A549 (cell line): Measurements from ENCODE around the gene MGMT.

Source experiments
- CBX2 ChIP-seq: fragments of 200-600 bp; sonication (generic); IDR thresholded peaks from 2 replicates; pipeline ENCODE4 v1.6.1; 2016; ENCODE audit warnings: low read depth, mild to moderate bottlenecking, borderline replicate concordance
- CEBPB ChIP-seq, 2 experiments: fragments of >200 bp in 1 of 2; sonication (Bioruptor Twin) in 1 of 2; formaldehyde crosslinking in 1 of 2; IDR thresholded peaks; 2 replicates each; pipeline ENCODE4 v1.6.1; 2012 to 2016
- CHD2 ChIP-seq: fragments of 150-350 bp; IDR thresholded peaks from 2 replicates; pipeline ENCODE4 v1.6.1; 2014; ENCODE audit warnings: low read length; ENCODE audit not compliant: partially characterized antibody
- CTCF ChIP-seq: fragments of >200 bp; sonication (Bioruptor Twin); formaldehyde crosslinking; IDR thresholded peaks from 3 replicates; pipeline ENCODE4 v1.5.1; 2016
- JUN ChIP-seq, 2 experiments: fragments of >200 bp; sonication (Bioruptor Twin); formaldehyde crosslinking; IDR thresholded peaks; 2 replicates in 1 of 2; 3 replicates in 1 of 2; pipeline ENCODE4 v1.6.1; 2016 to 2017
- MAX ChIP-seq: IDR thresholded peaks from 2 replicates; pipeline ENCODE4 v1.6.1; 2012
- POLR2A ChIP-seq: IDR thresholded peaks from 2 replicates; pipeline ENCODE4 v1.6.1; 2012; ENCODE audit warnings: mild to moderate bottlenecking, low read length

- TF ChIP-seq CBX2 (no peak), JUN (IDR thresholded peaks at IDR 0.05) (no peak), CTCF (no peak), CHD2 (no peak), CEBPB (IDR thresholded peaks at IDR 0.05) (no peak), POLR2A (no peak), MAX (no peak)
These were observed 323.8 kb downstream of the MGMT start for GRCh38 chr10:129790715-129791446.
